Esophagus squamous epithelium (tissue), 4 donors: ENCODE measurements around the gene PCDHB16.

Experiments
- CTCF ChIP-seq, 6 experiments: fragments of 450-650 bp in 4 of 6; fragments of 200-600 bp in 2 of 6; sonication (generic) in 2 of 6; IDR thresholded peaks; one replicate each; pipeline ENCODE4 v1.5.1; 2016 to 2019; ENCODE audit warnings: antibody characterized with exemption in 6 of 6, mild to moderate bottlenecking in 4 of 6, moderate library complexity in 4 of 6
- POLR2A ChIP-seq, 4 donors: fragments of 450-650 bp; IDR thresholded peaks; one replicate each; pipeline ENCODE4 v1.6.1; 2017; ENCODE audit warnings: antibody characterized with exemption in 4 of 4, mild to moderate bottlenecking in 4 of 4, moderate library complexity in 3 of 4

- TF ChIP-seq CTCF (IDR thresholded peaks at IDR 0.05) (peak in 1 of 6 experiments; percentile 17), POLR2A (IDR thresholded peaks at IDR 0.05) (no peak)
Observed at GRCh38 chr5:141199359-141200235, 17.4 kb downstream of the PCDHB16 start, which contains the start of gene PCDHB11.
